NCI-H2107 (cell line): Measurements from ENCODE around the gene TCEA2.

Experiments used
- DNase-seq: peaks from one replicate; lab custom pipeline; 2025; lab: John Stamatoyannopoulos, UW

TCEA2 gene

GRCh38 chr20:64065062-64065973 lies 2.3 kb downstream of the TCEA2 start:
- no peak for DNase-seq

GRCh38 chr20:64065974-64066343 lies 3.0 kb downstream of the TCEA2 start:
- DNase-seq = no peak

- no peak for DNase-seq
Measured at GRCh38 chr20:64067005-64067632, 4.1 kb downstream of the TCEA2 start.

- no peak for DNase-seq
Measured at GRCh38 chr20:64067733-64068307, 4.8 kb downstream of the TCEA2 start.

- DNase-seq = no peak
Measured at GRCh38 chr20:64068386-64069208, 5.6 kb downstream of the TCEA2 start.

- DNase-seq = no peak
Measured at GRCh38 chr20:64069209-64069613, 6.2 kb downstream of the TCEA2 start.

GRCh38 chr20:64069614-64070243 lies 6.7 kb downstream of the TCEA2 start:
- no peak for DNase-seq

- DNase-seq = no peak
Measured at GRCh38 chr20:64070244-64070993, 7.4 kb downstream of the TCEA2 start.

- DNase-seq = no peak
Measured at GRCh38 chr20:64071341-64072332, 8.6 kb downstream of the TCEA2 start.

- no peak for DNase-seq
Measured at GRCh38 chr20:64072498-64073063, 9.6 kb downstream of the TCEA2 start.

- no peak for DNase-seq
Measured at GRCh38 chr20:64073476-64074183, 10.6 kb downstream of the TCEA2 start.

- DNase-seq = no peak
Measured at GRCh38 chr20:64074184-64074789, 11.3 kb downstream of the TCEA2 start.

GRCh38 chr20:64074963-64075362 lies 12.0 kb downstream of the TCEA2 start:
- no peak for DNase-seq

- DNase-seq = no peak
Measured at GRCh38 chr20:64075556-64075955, 12.6 kb downstream of the TCEA2 start.

- DNase-seq = no peak
Measured at GRCh38 chr20:64076061-64076997, 13.3 kb downstream of the TCEA2 start.

- DNase-seq = no peak
Measured at GRCh38 chr20:64077094-64077493, 14.1 kb downstream of the TCEA2 start.

- DNase-seq = no peak
Measured at GRCh38 chr20:64077541-64077875, 14.5 kb downstream of the TCEA2 start.
